ENCODE results near the gene PCMT1.

Gene PCMT1

GRCh38 chr6:149779644-149779963, 30.1 kb downstream of the PCMT1 start:
- Histone ChIP-seq H3K36me3 (ENCODE audit: control insufficient read depth, insufficient read depth, low read length) (no peaks in the 10 kb centered on the region), H3K4me1 (ENCODE audit: control insufficient read depth, insufficient read depth, low read length) (no peaks in the 10 kb centered on the region), H3K4me3 (ENCODE audit: low read length) (no peak overlapping the region), H3K27me3 (ENCODE audit: control insufficient read depth, insufficient read depth, low read length) (no peaks in the 10 kb centered on the region), H3K9me3 (ENCODE audit: control insufficient read depth, low read length) (no peaks in the 10 kb centered on the region), H3K9ac (ENCODE audit: low read length) (no peak overlapping the region)

DNA sequence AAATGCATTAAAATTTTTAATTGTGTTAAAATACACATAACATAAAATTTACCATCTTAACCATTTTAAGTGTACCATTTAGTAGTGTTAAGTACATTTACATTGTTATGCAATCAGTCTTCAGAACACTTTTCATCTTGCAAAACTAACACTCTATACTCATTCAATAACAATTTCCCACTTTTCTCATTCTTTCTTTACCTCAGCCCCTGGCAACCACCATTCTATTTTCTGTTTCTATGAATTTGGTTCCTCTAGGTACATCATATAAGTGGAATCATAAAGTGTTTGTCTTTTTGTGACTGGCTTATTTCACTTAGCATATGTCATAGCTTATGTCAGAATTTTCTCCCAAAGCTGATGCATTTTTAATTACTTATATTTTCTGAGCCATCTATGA, 32.2 kb downstream of the PCMT1 start:
- no peak overlapping the region for H3K4me3 ChIP-seq (ENCODE audit: low read length)
- H3K9ac ChIP-seq (ENCODE audit: low read length) = no peak overlapping the region
- H3K9me3 ChIP-seq (ENCODE audit: control insufficient read depth, low read length) = no peaks in the 10 kb centered on the region
- H3K4me1 ChIP-seq (ENCODE audit: control insufficient read depth, insufficient read depth, low read length) = no peaks in the 10 kb centered on the region
- no peaks in the 10 kb centered on the region for H3K36me3 ChIP-seq (ENCODE audit: control insufficient read depth, insufficient read depth, low read length)
- no peaks in the 10 kb centered on the region for H3K27me3 ChIP-seq (ENCODE audit: control insufficient read depth, insufficient read depth, low read length)

DNA sequence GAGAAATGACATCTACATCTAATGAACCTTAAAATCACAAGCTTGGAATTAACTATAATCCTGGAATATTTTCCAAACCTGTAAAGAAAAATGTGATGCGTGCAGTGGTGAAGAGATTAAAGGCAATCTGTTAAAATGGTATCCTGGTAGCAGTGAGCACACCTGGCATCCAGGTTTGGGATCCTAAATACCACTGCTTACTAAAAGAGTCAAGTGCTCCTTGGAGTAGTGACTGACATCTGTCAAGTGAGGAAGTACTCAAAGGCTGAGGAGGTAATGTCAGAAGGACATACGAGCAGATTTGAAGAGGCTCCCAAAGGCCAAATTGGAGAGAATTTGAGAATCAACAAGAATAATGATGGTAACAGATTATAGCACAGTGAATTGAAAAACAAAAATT, 32.8 kb downstream of the PCMT1 start:
- H3K36me3 ChIP-seq (ENCODE audit: control insufficient read depth, insufficient read depth, low read length) = no peaks in the 10 kb centered on the region
- H3K4me1 ChIP-seq (ENCODE audit: control insufficient read depth, insufficient read depth, low read length) = no peaks in the 10 kb centered on the region
- no peaks in the 10 kb centered on the region for H3K27me3 ChIP-seq (ENCODE audit: control insufficient read depth, insufficient read depth, low read length)
- H3K4me3 ChIP-seq (ENCODE audit: low read length) = no peak overlapping the region
- no peaks in the 10 kb centered on the region for H3K9me3 ChIP-seq (ENCODE audit: control insufficient read depth, low read length)
- no peak overlapping the region for H3K9ac ChIP-seq (ENCODE audit: low read length)

DNA sequence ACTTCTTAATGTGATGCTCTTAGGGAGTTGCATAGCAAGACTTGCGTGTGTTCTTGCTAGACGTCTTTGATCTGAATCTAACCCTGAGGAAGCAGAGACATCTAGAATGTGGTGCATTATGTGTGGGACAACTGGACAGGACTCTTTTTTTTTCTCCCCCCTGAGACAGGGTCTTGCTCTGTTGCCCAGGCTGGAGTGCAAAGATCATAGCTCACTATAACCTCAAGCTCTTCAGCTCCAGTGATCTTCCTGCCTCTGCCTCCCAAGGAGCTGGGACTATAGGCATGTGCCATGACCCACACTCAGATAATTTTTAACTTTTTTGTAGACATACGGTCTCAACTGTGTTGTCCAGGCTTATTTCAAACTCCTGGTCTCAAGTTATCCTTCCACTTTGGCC, 34.0 kb downstream of the PCMT1 start:
- no peaks in the 10 kb centered on the region for H3K9me3 ChIP-seq (ENCODE audit: control insufficient read depth, low read length)
- H3K4me3 ChIP-seq (ENCODE audit: low read length) = no peak overlapping the region
- no peaks in the 10 kb centered on the region for H3K4me1 ChIP-seq (ENCODE audit: control insufficient read depth, insufficient read depth, low read length)
- H3K27me3 ChIP-seq (ENCODE audit: control insufficient read depth, insufficient read depth, low read length) = no peaks in the 10 kb centered on the region
- H3K36me3 ChIP-seq (ENCODE audit: control insufficient read depth, insufficient read depth, low read length) = no peaks in the 10 kb centered on the region
- no peak overlapping the region for H3K9ac ChIP-seq (ENCODE audit: low read length)

DNA sequence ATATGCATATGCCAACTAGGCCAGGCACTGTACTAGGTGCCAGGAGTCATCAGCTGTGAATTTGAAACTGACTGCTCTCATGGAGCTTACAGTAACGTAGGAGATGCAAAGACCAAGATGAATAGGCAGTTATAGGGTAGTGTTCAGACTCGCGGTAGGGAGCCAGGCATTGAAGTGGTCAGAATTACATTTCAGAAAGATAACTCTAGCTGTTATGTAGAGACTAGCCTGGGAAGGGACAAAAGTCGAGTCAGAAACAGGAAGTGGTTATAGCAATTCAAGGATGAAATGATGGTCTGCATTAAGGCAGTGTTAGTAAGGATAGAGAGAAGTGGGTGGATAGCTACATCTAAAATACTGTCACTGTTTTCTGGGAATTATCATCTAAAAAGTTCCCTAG, 56.6 kb downstream of the PCMT1 start:
- Histone ChIP-seq H3K4me3 (ENCODE audit: low read length) (no peak overlapping the region), H3K36me3 (ENCODE audit: control insufficient read depth, insufficient read depth, low read length) (no peaks in the 10 kb centered on the region), H3K27me3 (ENCODE audit: control insufficient read depth, insufficient read depth, low read length) (no peaks in the 10 kb centered on the region), H3K9me3 (ENCODE audit: control insufficient read depth, low read length) (no peaks in the 10 kb centered on the region), H3K4me1 (ENCODE audit: control insufficient read depth, insufficient read depth, low read length) (no peaks in the 10 kb centered on the region), H3K9ac (ENCODE audit: low read length) (no peak overlapping the region)

DNA sequence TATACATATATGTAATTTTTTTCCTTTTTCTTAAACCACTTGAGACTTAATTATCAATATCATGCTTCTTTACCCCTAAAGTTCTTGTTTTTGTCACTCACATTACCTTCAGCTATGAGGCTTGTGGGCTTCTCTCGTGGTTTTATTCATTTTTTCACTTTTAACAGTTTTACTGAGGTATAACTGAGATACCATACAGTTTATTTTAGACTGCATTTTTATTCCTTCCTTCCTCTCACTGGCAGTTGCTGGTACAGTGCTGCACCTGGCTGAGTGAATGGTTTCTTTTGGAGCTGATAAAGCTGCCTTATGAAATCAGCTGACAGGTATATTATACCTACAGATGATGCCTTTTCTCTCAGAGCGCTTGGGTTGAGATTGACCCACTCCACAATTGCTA, 60.3 kb downstream of the PCMT1 start:
- Histone ChIP-seq H3K9me3 (ENCODE audit: control insufficient read depth, low read length) (no peaks in the 10 kb centered on the region), H3K9ac (ENCODE audit: low read length) (no peak overlapping the region), H3K36me3 (ENCODE audit: control insufficient read depth, insufficient read depth, low read length) (no peaks in the 10 kb centered on the region)

GRCh38 chr6:149813351-149813750, 63.8 kb downstream of the PCMT1 start:
- no peaks in the 10 kb centered on the region for H3K36me3 ChIP-seq (ENCODE audit: control insufficient read depth, insufficient read depth, low read length)
- no peak overlapping the region for H3K9ac ChIP-seq (ENCODE audit: low read length)
- no peaks in the 10 kb centered on the region for H3K9me3 ChIP-seq (ENCODE audit: control insufficient read depth, low read length)
- H3K4me3 ChIP-seq (ENCODE audit: low read length) = no peak overlapping the region
- H3K4me1 ChIP-seq (ENCODE audit: control insufficient read depth, insufficient read depth, low read length) = no peaks in the 10 kb centered on the region
- no peaks in the 10 kb centered on the region for H3K27me3 ChIP-seq (ENCODE audit: control insufficient read depth, insufficient read depth, low read length)

More for the DNA sequence above, 60.3 kb downstream of the PCMT1 start:
- H3K4me3 ChIP-seq (ENCODE audit: low read length) = no peak overlapping the region
- H3K27me3 ChIP-seq (ENCODE audit: control insufficient read depth, insufficient read depth, low read length) = no peaks in the 10 kb centered on the region
- H3K4me1 ChIP-seq (ENCODE audit: control insufficient read depth, insufficient read depth, low read length) = no peaks in the 10 kb centered on the region

DNA sequence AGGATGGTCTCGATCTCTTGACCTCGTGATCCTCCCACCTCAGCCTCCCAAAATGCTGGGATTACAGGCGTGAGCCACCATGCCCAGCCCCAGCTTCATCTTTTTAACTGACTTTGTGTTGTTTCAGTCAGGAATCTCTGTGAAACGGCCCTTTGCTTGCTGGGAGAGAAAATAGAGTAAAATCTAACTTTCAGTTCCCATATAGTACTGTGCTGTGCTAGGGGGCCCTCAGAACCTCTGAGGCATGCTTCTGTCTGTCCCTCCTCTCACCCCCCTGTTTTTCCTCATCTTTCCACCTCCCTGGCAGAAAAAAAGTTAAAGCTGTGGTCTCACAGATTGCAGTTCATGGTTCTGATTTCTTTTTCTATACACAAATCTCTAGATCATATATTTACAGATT, 66.2 kb downstream of the PCMT1 start:
- H3K4me1 ChIP-seq (ENCODE audit: control insufficient read depth, insufficient read depth, low read length) = no peaks in the 10 kb centered on the region

DNA sequence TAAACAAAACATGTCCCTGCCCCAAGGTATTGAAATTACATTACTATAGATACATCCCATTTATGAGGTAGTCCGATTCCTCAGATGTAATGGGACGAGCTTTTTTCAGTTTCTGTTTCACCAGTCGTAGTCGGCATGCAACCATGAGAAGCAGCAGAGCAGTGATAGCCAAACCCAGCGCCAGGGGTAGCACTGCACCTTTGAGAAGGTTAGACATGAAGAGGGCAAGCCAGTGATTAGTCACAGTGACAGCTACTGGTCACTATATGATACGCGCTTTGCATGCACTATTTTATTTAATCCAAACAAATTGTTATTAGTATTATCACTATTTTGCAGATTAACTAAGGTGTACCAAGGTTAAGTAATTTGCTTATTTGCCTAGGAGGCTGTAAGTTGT, 71.0 kb downstream of the PCMT1 start:
- H3K27me3 ChIP-seq (ENCODE audit: control insufficient read depth, insufficient read depth, low read length) = no peaks in the 10 kb centered on the region
- no peaks in the 10 kb centered on the region for H3K9me3 ChIP-seq (ENCODE audit: control insufficient read depth, low read length)
- no peak overlapping the region for H3K9ac ChIP-seq (ENCODE audit: low read length)
- H3K4me3 ChIP-seq (ENCODE audit: low read length) = no peak overlapping the region
- no peaks in the 10 kb centered on the region for H3K36me3 ChIP-seq (ENCODE audit: control insufficient read depth, insufficient read depth, low read length)
- no peaks in the 10 kb centered on the region for H3K4me1 ChIP-seq (ENCODE audit: control insufficient read depth, insufficient read depth, low read length)

More for the DNA sequence above, 66.2 kb downstream of the PCMT1 start:
- Histone ChIP-seq H3K27me3 (ENCODE audit: control insufficient read depth, insufficient read depth, low read length) (no peaks in the 10 kb centered on the region), H3K9ac (ENCODE audit: low read length) (no peak overlapping the region), H3K9me3 (ENCODE audit: control insufficient read depth, low read length) (no peaks in the 10 kb centered on the region), H3K4me3 (ENCODE audit: low read length) (no peak overlapping the region), H3K36me3 (ENCODE audit: control insufficient read depth, insufficient read depth, low read length) (no peaks in the 10 kb centered on the region)

DNA sequence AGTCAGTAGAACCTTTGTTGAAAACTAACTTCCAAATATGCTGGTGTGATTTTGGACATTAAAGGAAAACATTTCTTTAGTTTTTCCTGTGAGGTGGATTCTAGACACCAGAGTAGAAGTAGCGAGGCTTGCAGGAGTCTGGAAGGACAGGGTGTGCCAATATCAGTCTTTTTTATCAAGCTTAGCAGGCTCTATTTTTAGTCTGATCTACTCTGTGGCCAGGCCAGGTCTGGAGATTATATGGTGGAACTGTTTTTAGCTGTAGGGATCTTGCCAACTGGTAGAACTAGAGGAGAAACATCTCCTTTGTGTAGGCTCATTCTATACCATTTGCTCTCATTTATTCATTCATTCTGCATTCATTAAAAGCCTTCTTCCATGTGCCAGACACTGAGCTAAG, 72.0 kb downstream of the PCMT1 start:
- Histone ChIP-seq H3K9ac (ENCODE audit: low read length) (no peak overlapping the region), H3K9me3 (ENCODE audit: control insufficient read depth, low read length) (no peaks in the 10 kb centered on the region), H3K4me3 (ENCODE audit: low read length) (no peak overlapping the region), H3K36me3 (ENCODE audit: control insufficient read depth, insufficient read depth, low read length) (no peaks in the 10 kb centered on the region), H3K27me3 (ENCODE audit: control insufficient read depth, insufficient read depth, low read length) (no peaks in the 10 kb centered on the region), H3K4me1 (ENCODE audit: control insufficient read depth, insufficient read depth, low read length) (no peaks in the 10 kb centered on the region)

- no peak overlapping the region for H3K9ac ChIP-seq (ENCODE audit: low read length)
- H3K27me3 ChIP-seq (ENCODE audit: control insufficient read depth, insufficient read depth, low read length) = no peaks in the 10 kb centered on the region
- H3K4me1 ChIP-seq (ENCODE audit: control insufficient read depth, insufficient read depth, low read length) = no peaks in the 10 kb centered on the region
- H3K36me3 ChIP-seq (ENCODE audit: control insufficient read depth, insufficient read depth, low read length) = no peaks in the 10 kb centered on the region
- H3K9me3 ChIP-seq (ENCODE audit: control insufficient read depth, low read length) = no peaks in the 10 kb centered on the region
- H3K4me3 ChIP-seq (ENCODE audit: low read length) = no peak overlapping the region
These were observed 73.5 kb downstream of the PCMT1 start for GRCh38 chr6:149823013-149823412.

DNA sequence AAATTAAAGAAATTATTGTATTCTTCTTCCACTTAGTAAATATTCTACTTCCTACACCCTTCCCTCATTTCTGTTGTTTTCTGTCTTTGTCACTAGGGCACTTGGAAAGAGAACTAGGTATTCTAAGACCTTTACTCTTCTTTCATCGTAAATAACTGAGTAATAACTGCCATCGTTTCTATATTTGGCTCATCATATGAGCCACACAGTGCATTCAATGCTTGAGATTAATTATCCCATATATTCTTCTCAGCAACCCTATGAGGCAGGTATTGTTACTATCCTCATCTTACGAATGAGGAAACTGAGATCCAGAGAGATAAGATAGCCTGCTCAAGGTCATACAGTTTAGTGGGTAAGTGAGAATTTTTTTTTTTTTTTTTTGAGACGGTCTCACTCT, 75.8 kb downstream of the PCMT1 start:
- Histone ChIP-seq H3K4me1 (ENCODE audit: control insufficient read depth, insufficient read depth, low read length) (no peaks in the 10 kb centered on the region), H3K9ac (ENCODE audit: low read length) (no peak overlapping the region), H3K9me3 (ENCODE audit: control insufficient read depth, low read length) (no peaks in the 10 kb centered on the region), H3K36me3 (ENCODE audit: control insufficient read depth, insufficient read depth, low read length) (no peaks in the 10 kb centered on the region), H3K27me3 (ENCODE audit: control insufficient read depth, insufficient read depth, low read length) (no peaks in the 10 kb centered on the region), H3K4me3 (ENCODE audit: low read length) (no peak overlapping the region)

GRCh38 chr6:149830731-149831307, 81.3 kb downstream of the PCMT1 start:
- Histone ChIP-seq H3K9ac (ENCODE audit: low read length) (no peak overlapping the region), H3K4me1 (ENCODE audit: control insufficient read depth, insufficient read depth, low read length) (no peaks in the 10 kb centered on the region)

More at GRCh38 chr6:149830731-149831307, 81.3 kb downstream of the PCMT1 start:
- Histone ChIP-seq H3K9me3 (ENCODE audit: control insufficient read depth, low read length) (no peaks in the 10 kb centered on the region), H3K36me3 (ENCODE audit: control insufficient read depth, insufficient read depth, low read length) (no peaks in the 10 kb centered on the region), H3K4me3 (ENCODE audit: low read length) (no peak overlapping the region), H3K27me3 (ENCODE audit: control insufficient read depth, insufficient read depth, low read length) (no peaks in the 10 kb centered on the region)

Data from mucosa of stomach (tissue), 1 donor.